HFFc6 (cell line): ENCODE data around the gene TOX2. TPM values are rescaled to one million over a fixed set of nuclear protein-coding genes. Genes with fewer than 3 reads are reported as not detected.

Source experiments
- DNase-seq: peaks from one replicate; pipeline ENCODE4 v3.0.0-alpha.2; 2018
- H3K27ac Mint-ChIP-seq: 2 replicates; pipeline ENCODE4 v1.8.0; 2020; ENCODE audit warnings: mild to moderate bottlenecking, mixed read lengths
- H3K27me3 Mint-ChIP-seq: 2 replicates; pipeline ENCODE4 v1.8.0; 2021; ENCODE audit warnings: mild to moderate bottlenecking, moderate library complexity, mixed read lengths; ENCODE audit not compliant: insufficient read depth
- H3K36me3 Mint-ChIP-seq: 2 replicates; pipeline ENCODE4 v1.8.0; 2021; ENCODE audit warnings: low read depth, mixed read lengths
- H3K4me1 Mint-ChIP-seq: 2 replicates; pipeline ENCODE4 v1.8.0; 2020; ENCODE audit warnings: low read depth, mixed read lengths
- H3K4me3 Mint-ChIP-seq: 2 replicates; pipeline ENCODE4 v1.8.0; 2020; ENCODE audit warnings: mild to moderate bottlenecking, moderate library complexity, mixed read lengths
- H3K9me3 Mint-ChIP-seq: 2 replicates; pipeline ENCODE4 v1.8.0; 2020; ENCODE audit warnings: mild to moderate bottlenecking, mixed read lengths
- CTCF ChIP-seq: fragments of 200-600 bp; sonication (generic); IDR thresholded peaks from 2 replicates; pipeline ENCODE4 v1.5.0; 2021; ENCODE audit warnings: antibody characterized with exemption, mild to moderate bottlenecking
- total RNA-seq, 6 experiments: library from RNA; stranded (reverse); fragmentation: NEBNext Ultra II Directional; extraction: Animal tissue kit (Norgen Biotek cat#: 25700); gene quantifications; 2 replicates in 1 of 6; 3 replicates in 5 of 6; pipeline ENCODE4 v1.2.3, GENCODE V29; 2021

TOX2 gene
- total RNA-seq, 6 experiments from 2014 or later: 46.1 to 68.2 (median 60.2) TPM

- DNase-seq: no peak
- Mint-ChIP-seq H3K36me3 (peaks cover 15% of the 10 kb centered on the region; the same call in 1 of the 2 replicates), H3K4me1 (peaks cover 3% of the 10 kb centered on the region), H3K27ac (no peak overlapping the region), H3K27me3 (peaks cover 9% of the 10 kb centered on the region), H3K4me3 (no peak overlapping the region), H3K9me3 (no peaks in the 10 kb centered on the region)
- TF ChIP-seq CTCF: no peak
Observed at GRCh38 chr20:44067650-44068081, 153.0 kb downstream of the TOX2 start.

- no peak overlapping the region for H3K27ac Mint-ChIP-seq
- H3K27me3 Mint-ChIP-seq: peaks cover 9% of the 10 kb centered on the region
- no peak overlapping the region for H3K4me3 Mint-ChIP-seq
- no peak for TF ChIP-seq CTCF
- DNase-seq: no peak
- peaks cover 15% of the 10 kb centered on the region; the same call in 1 of the 2 replicates for H3K36me3 Mint-ChIP-seq
- H3K9me3 Mint-ChIP-seq: no peaks in the 10 kb centered on the region
- H3K4me1 Mint-ChIP-seq: peaks cover 3% of the 10 kb centered on the region
Observed at GRCh38 chr20:44068316-44069201, 153.9 kb downstream of the TOX2 start.

GRCh38 chr20:44069203-44070011, 154.8 kb downstream of the TOX2 start:
- Mint-ChIP-seq H3K4me3 (no peak overlapping the region), H3K9me3 (no peaks in the 10 kb centered on the region), H3K4me1 (peaks cover 12% of the 10 kb centered on the region), H3K27me3 (peaks cover 9% of the 10 kb centered on the region), H3K36me3 (peaks cover 14% of the 10 kb centered on the region; the same call in 1 of the 2 replicates), H3K27ac (no peak overlapping the region)
- no peak for DNase-seq
- no peak for TF ChIP-seq CTCF

- no peaks in the 10 kb centered on the region for H3K9me3 Mint-ChIP-seq
- no peak overlapping the region for H3K4me3 Mint-ChIP-seq
- peaks cover 21% of the 10 kb centered on the region for H3K4me1 Mint-ChIP-seq
- peaks cover 10% of the 10 kb centered on the region; the same call in 1 of the 2 replicates for H3K36me3 Mint-ChIP-seq
- TF ChIP-seq CTCF: no peak
- no peak overlapping the region for H3K27ac Mint-ChIP-seq
- DNase-seq: no peak
- peaks cover 11% of the 10 kb centered on the region for H3K27me3 Mint-ChIP-seq
Observed at GRCh38 chr20:44070139-44070900, 155.7 kb downstream of the TOX2 start.

- peaks cover 10% of the 10 kb centered on the region; the same call in 1 of the 2 replicates for H3K36me3 Mint-ChIP-seq
- H3K27me3 Mint-ChIP-seq: peaks cover 9% of the 10 kb centered on the region
- no peak overlapping the region for H3K4me3 Mint-ChIP-seq
- peaks cover 22% of the 10 kb centered on the region for H3K4me1 Mint-ChIP-seq
- H3K27ac Mint-ChIP-seq: no peak overlapping the region
- no peak for DNase-seq
- H3K9me3 Mint-ChIP-seq: no peaks in the 10 kb centered on the region
- TF ChIP-seq CTCF: no peak
Observed at GRCh38 chr20:44071057-44071456, 156.4 kb downstream of the TOX2 start.
